ENCODE measurements around the gene LEUTX.

LEUTX gene

GRCh38 chr19:39825093-39825463, 46.4 kb downstream of the LEUTX start:
- DNase-seq = no peak

GRCh38 chr19:39825531-39826076, 47.0 kb downstream of the LEUTX start:
- DNase-seq = no peak

GRCh38 chr19:39826311-39826945, 47.8 kb downstream of the LEUTX start:
- DNase-seq = no peak

GRCh38 chr19:39827216-39827615, 48.6 kb downstream of the LEUTX start:
- no peak for DNase-seq

GRCh38 chr19:39828015-39828653, 49.5 kb downstream of the LEUTX start:
- DNase-seq = peak; percentile 85

- DNase-seq = no peak
These were observed 50.0 kb downstream of the LEUTX start for GRCh38 chr19:39828654-39829032.

- no peak for DNase-seq
These were observed 51.1 kb downstream of the LEUTX start for GRCh38 chr19:39829702-39830275.

GRCh38 chr19:39830406-39830805, 51.8 kb downstream of the LEUTX start:
- DNase-seq = no peak

- no peak for DNase-seq
These were observed 52.2 kb downstream of the LEUTX start for GRCh38 chr19:39830847-39831246.

GRCh38 chr19:39831679-39832078, 53.0 kb downstream of the LEUTX start:
- DNase-seq = no peak

- no peak for DNase-seq
These were observed 53.9 kb downstream of the LEUTX start for GRCh38 chr19:39832341-39833083.

GRCh38 chr19:39833160-39833463, 54.5 kb downstream of the LEUTX start:
- no peak for DNase-seq

- DNase-seq = peak; percentile 93
These were observed 55.0 kb downstream of the LEUTX start, which contains the start of gene DYRK1B for GRCh38 chr19:39833464-39834286. Gene DYRK1B, minus strand, starts transcription at chr19:39834162. Its CDS starts 2,295 bp downstream, at chr19:39831867.

- no peak for DNase-seq
These were observed 55.7 kb downstream of the LEUTX start for GRCh38 chr19:39834287-39834841.
